GM21825 (cell line): Measurements from ENCODE around the gene EDIL3.
"Not testable (repeated sequence)": the region's sequence is repeated elsewhere in the genome, so short reads cannot be mapped to it uniquely, and the experiment has no call there.

ENCODE experiments used
- ATAC-seq: cut with Tn5 transposase; IDR thresholded peaks from one replicate; pipeline ENCODE4 v1.9.1; 2021; ENCODE audit warnings: mild to moderate bottlenecking, moderate library complexity; ENCODE audit not compliant: unreplicated experiment

EDIL3 gene

DNA sequence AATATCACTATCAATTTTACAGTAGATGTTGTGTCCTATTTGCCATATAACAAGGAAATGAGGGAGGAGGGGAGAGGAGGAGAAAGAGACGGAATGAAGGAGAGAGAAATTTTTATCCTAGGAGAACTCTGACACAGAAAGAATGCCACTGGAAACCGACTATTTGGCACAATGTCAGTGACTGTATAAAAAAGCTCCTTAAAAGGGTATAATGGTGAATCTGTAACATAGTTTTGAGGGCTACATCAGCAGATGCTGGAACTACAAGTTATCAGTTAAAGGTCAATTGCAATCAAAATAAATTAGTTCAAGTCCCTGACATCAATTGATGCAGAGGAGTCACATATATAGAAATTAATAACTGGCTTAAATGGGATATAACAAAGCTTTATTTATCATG, 5.7 kb downstream of the EDIL3 start:
- no peak for ATAC-seq

DNA sequence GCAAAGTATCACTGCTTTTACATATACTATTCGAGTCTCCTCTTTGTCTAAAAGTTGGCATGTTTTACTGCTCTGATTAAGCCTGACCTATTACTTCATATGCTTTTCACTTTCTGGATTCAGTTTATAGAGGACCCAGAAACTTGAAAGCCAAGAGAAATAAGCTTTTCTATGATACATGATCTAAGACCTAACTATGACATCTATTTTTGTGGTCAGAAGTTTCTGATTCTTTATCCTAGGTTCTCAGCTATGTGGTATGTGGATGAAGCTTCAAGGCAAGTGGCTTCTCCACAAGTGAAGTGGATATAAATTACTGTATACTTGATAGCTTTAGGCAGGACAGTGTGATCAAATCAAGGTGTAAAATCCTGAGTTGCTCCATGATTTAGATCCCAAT, 6.3 kb downstream of the EDIL3 start:
- ATAC-seq = no peak

DNA sequence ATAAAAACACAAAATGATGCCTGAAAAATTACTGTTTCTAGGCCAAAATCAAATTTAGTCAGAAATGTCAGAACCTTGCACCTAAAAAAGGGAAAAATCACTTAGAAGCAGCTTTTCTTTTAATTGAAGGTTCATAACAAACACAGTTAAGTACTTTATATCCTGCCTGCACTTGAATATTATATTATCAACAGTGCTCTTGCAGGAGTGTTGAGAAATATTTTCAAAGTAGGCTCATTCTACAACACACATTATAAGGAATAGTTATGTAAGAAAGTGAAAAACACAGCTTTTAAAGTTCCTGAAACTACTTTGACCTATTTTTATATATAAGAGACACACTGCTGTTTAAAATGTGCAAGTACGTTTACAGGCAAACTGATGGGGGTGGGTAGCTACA, 8.3 kb downstream of the EDIL3 start:
- no peak for ATAC-seq

DNA sequence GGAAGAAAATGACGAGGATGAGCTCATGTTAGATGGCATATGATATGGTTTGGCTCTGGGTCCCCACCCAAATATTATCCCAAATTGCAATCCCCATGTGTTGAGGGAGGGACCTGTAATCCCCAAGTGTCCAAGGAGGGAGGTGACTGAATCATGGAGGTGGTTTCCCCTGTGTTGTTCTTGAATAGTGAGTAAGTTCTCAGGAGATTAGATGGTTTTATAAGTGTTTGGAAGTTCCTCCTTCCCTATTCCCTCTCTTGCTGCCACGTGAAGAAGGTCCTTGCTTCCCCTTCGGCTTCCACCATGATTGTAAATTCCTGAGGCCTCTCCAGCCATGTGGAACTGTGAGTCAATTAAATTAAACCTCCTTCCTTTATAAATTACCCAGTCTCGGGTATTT, 10.1 kb downstream of the EDIL3 start:
- no peak for ATAC-seq

DNA sequence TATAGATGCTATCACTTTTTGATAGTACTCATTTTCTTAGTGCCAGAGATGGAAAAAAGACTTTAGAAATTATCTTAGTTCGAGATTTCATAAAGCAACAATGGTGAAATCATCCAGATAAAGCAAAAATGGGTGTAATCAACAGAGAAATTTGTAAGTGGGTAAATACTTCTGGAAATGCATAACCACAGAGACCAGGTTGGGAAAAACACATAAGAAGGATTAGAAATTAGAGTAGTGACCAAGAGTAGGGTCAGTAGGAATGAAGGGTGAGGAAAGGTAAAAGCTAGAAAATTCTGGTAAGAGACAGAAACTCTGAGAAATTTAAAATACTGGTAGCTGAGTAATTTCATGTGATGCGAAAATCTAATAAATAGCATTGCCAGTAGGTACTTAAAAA, 11.2 kb downstream of the EDIL3 start:
- no peak for ATAC-seq

GRCh38 chr5:84372066-84372695, 12.5 kb downstream of the EDIL3 start:
- no peak for ATAC-seq

GRCh38 chr5:84370176-84370575, 14.5 kb downstream of the EDIL3 start:
- no peak for ATAC-seq

DNA sequence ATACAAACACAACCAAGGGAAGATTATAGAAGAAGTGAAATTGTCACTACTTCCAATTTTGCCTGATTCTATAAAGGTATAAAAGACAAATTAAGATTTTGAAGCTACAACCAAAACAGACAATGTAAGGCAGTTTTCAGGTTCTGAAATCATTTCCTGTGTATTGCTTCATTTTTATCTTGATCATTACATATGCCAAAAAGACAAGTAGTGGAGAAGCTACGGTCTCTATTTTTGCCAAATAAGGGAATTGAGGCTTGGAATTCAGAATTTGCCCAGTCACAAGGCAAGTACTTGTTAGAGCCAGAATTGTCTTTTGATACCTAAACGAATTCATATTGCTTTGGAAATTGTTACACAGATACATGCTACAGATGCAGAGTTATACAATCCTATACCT, 20.6 kb downstream of the EDIL3 start:
- no peak for ATAC-seq

DNA sequence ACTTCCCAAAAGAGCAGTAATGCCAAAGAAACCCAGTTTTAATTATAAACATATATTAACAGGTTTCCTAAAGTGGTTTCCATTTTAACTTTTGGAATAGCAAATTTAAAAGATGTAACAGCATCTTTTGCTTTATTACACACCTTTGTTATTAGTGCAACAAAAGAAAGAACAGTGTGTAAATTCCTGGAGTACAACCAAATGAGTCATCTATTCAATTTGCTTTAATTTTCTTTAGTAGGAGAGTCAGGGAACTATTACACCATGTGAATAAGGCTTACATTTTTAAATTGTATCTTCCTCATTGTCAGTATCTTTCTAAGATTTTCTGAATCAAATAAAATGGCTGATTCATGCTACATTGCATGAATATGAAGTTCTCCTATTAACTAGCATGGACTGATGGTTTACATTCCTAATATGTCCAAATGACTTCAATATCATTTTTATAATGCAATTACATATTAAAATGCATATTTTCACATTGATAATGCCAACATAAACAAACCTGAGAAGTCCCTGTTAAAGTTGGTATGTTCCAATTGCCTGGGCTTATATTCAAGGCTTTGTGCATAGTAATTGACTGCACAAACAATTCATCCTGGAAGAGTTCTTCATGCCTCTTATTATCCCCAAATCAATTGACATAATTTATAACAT, 22.5 kb downstream of the EDIL3 start:
- no peak for ATAC-seq

DNA sequence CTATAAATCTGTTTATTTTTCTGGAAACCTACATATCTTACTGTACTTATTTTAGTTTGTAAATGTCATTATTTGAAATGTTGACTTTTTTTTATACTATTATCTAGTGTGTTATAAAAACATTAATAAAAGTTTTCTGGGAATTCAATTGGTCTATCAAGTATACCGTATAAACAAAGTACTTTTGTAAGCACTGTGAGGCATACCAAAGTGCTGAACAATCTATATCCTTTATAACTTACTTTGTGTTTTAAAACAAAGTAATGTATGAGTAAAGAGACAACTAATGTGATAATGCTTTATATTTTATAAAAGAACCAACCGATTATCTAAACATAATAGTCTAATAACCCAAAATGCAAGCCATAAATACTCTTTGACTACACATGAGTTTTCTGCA, 23.1 kb downstream of the EDIL3 start:
- ATAC-seq = no peak

GRCh38 chr5:84360056-84360455, 24.6 kb downstream of the EDIL3 start:
- no peak for ATAC-seq

GRCh38 chr5:84354101-84354500, 30.6 kb downstream of the EDIL3 start:
- ATAC-seq = no peak

DNA sequence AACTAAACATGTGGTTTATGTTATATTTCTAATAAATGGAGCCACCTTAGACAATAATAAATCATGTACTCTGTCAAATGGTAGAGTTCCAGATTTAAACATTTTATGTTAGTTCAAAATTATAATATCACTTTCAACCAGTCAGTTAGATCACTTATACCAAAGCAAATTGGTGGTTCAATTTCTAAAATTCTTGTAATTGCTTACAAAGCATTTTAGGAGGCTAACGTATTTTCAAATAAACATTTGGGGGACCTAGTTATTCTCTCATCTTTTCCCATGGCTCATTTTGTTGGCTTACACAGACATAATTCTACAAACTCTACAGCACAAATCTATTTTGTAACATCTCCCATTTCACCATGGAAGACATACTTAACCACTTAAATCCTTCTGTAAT, 39.9 kb downstream of the EDIL3 start:
- no peak for ATAC-seq

DNA sequence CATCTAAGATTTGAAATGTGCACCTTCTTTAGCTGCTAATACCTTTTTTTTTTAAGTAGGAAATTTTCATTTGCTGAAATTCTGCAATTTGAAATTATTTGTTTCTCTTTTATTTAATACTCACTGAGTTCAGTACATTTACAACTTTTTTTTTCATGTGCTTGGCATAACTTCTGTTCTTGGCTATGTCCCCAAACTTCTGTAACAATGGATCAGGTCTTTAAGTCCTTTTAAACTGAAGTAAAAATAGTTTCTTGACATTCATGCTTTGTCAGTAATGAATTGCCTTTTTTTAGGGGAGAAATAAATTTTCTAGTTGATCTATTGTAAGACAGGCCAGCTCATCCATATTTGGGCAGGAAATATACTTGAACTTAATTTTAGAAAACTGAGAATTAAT, 41.5 kb downstream of the EDIL3 start:
- no peak for ATAC-seq

GRCh38 chr5:84332106-84332505, 52.6 kb downstream of the EDIL3 start:
- no peak for ATAC-seq

GRCh38 chr5:84327591-84327990, 57.1 kb downstream of the EDIL3 start:
- no peak for ATAC-seq

GRCh38 chr5:84322646-84323045, 62.0 kb downstream of the EDIL3 start:
- ATAC-seq = no peak

DNA sequence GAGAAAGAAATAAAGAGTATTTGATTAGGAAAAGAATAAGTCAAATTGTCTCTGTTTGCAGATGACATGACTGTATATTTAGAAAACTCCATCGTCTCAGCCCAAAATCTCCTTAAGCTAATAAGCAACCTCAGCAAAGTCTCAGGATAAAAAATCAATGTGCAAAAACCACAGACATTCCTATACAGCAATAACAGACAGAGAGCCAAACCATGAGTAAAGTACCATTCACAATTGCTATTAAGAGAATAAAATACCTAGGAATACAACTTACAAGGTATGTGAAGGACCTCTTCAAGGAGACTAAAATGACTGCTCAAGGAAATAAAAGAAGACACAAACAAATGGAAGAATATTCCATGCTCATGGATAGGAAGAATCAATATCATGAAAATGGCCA, 66.9 kb downstream of the EDIL3 start:
- ATAC-seq = not testable (repeated sequence)

- not testable (repeated sequence) for ATAC-seq
Measured at GRCh38 chr5:84312280-84312679, 72.4 kb downstream of the EDIL3 start.

DNA sequence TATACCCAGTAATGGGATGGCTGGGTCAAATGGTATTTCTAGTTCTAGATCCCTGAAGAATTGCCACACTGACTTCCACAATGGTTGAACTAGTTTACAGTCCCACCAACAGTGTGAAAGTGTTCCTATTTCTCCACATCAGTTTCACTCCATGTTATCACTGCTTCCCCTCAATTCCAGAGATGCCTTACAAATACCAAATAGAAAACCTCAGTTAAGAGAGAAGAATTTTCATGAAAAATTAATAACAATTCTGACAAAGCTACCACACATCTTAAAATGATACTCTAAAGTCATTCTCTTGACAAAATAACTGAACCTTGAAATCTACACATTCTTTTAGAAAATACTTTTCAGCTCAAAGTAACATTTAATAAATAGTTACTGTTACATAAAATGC, 74.8 kb downstream of the EDIL3 start:
- ATAC-seq = not testable (repeated sequence)

- no peak for ATAC-seq
Measured at GRCh38 chr5:84306601-84307000, 78.1 kb downstream of the EDIL3 start.

DNA sequence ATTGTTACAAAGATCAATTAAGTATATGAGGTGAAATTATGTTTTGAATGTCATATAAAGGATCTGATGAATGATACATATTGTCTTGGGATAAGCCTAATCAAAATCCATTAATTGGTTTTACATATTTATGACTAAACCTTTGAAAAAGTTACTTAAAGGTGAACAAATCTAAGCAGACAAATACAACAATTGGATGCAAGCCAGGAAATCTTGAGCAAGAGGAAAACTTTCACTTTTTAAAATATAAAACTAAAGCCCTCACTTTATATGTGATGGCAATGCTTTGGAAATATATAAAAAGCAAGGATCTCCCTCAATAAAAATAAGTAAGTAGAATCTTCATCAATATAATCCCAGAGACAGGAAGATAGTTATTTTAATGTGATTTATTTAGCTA, 80.1 kb downstream of the EDIL3 start:
- no peak for ATAC-seq

GRCh38 chr5:84303315-84303714, 81.4 kb downstream of the EDIL3 start:
- ATAC-seq = no peak
